RPMI7951 (cell line): ENCODE measurements around the gene IQSEC2. TPM values are rescaled to one million over a fixed set of nuclear protein-coding genes. Genes with fewer than 3 reads are reported as not detected.

Experiments
- DNase-seq: peaks from one replicate; pipeline ENCODE4 v3.0.0-alpha.2; 2012; ENCODE audit warnings: low read depth
- total RNA-seq: library from RNA; depleted of rRNA; stranded (reverse); fragments of >200 nt; shearing (Covaris generic); gene quantifications from 2 replicates; pipeline ENCODE4 v1.2.3, GENCODE V29; 2014; rRNA removed

Gene IQSEC2
- 28.4 and 42.4 TPM in 2 replicates for total RNA-seq

DNA sequence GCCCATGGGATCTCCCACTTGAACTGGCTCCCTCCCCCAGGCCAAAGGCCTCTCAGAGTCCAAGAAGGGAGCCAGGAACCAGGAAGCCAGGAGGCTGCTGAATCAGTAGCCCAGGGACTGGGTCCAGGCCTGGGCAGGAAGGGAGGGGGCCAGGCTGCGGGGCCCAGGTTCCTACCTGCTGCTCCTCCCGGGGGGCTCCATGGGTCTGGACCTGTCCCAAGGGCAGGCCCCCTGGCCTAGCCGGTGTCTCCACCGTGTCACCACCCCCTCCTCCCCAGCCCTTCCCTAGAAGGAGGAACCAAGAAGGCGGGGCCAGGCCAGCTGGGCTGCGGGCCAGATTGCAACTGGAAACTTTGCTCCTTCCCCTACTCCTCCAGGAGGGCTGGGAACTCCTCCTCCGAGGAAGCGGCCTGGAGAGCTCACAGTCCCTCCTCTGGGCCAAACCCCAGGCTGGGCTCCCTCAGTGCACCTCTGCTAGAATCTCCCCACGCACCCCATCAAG lies at the start of gene IQSEC2:
TSS of gene IQSEC2 (minus strand) at position 264 of the 502 bp plus-strand sequence.
- peak; percentile 87 for DNase-seq

DNA sequence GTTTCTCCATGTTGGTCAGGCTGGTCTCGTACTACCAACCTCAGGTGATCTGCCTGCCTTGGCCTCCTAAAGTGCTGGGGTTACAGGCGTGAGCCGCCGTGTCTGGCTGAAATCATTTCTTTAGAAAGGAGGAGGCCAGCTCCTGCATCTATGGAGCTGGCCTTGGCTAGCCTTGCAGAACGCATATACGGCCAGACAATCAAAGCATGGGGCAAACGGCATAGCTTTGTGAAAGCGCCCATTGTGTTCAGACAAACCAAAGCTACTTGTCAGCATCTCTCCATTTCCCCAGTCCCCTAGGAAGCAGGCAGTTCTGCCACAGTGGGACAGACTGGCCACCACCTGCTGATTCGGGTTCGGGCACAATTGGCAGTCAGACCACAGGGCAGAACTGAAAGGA lies 48.9 kb upstream of the IQSEC2 start:
- DNase-seq: no peak

DNA sequence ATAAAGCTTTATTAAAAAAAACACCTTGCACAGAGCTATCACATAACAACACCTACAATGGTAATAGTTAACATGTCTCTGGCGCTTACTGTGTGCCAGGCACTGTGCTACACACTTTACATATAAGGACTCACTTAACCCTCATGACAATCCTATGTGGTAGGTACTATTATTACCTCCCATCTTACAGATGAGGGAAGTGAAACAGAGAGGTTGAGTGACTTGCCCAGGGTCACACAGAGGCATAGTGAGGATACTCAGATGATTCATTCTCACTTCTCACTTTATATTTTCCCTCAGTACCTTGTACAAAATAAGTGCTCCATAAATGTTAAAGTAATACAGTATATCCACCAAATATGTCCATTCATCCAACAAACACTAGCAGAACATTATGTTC lies 43.4 kb upstream of the IQSEC2 start:
- DNase-seq: no peak

DNA sequence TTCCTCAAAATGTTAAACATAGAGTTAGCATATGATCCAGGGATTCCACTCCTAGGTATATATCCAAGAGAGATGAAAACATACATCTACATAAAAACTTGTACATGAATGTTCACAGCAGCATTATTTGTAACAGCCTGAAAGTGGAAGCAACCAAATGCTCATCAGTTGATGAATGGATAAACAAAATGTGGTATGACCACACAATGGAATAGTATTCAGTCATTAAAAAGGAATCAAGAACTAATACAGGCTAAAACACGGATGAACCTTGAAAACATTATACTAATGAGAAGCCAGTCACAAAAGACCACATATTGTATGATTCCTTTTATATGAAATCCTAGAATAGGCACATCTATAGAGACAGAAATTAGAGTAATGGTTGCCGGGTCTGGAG lies 42.7 kb upstream of the IQSEC2 start:
- DNase-seq: no peak

DNA sequence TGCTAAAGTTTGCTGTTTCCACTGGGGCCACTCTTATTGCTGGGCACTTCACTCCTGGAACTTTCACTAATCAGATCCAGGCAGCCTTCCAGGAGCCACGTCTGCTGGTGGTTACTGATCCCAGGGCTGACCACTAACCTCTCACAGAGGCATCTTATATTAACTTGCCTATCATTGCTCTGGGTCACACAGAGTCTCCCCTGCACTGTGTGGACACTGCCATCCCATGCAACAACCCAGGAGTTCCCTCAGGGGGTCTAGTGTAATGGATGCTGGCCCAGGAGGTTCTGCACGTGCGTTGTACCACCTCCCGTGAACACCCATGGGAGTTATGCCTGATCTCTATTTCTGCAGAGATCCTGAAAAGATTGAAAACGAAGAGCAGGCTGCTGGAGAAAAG lies 41.8 kb upstream of the IQSEC2 start:
- DNase-seq: peak; percentile 49

DNA sequence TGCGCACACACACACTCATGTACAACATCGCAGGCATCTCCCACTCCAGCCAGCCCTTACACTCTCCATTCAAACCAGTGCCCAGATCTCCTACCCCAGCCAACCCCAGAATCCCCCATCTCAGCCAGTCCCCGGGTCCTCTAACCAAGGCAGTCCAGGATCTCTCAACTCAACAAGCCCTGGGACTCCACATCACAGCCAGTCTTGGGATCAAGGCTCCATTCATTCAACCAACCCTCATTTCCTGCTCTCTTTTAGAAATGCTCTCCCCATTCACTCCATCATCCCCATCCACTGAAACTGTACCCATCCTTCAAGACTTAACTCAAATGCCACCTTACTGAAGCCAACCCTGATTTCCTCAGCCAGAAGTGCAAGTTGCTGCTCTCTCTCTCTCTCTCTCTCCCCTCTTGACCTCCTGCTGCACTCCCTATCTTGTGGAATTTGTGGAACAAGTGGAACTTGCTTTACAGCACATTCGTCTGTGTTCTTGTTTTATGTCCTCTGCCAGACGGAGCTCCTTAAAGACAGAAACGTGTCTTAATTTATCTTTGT lies 40.6 kb upstream of the IQSEC2 start:
- DNase-seq: no peak

DNA sequence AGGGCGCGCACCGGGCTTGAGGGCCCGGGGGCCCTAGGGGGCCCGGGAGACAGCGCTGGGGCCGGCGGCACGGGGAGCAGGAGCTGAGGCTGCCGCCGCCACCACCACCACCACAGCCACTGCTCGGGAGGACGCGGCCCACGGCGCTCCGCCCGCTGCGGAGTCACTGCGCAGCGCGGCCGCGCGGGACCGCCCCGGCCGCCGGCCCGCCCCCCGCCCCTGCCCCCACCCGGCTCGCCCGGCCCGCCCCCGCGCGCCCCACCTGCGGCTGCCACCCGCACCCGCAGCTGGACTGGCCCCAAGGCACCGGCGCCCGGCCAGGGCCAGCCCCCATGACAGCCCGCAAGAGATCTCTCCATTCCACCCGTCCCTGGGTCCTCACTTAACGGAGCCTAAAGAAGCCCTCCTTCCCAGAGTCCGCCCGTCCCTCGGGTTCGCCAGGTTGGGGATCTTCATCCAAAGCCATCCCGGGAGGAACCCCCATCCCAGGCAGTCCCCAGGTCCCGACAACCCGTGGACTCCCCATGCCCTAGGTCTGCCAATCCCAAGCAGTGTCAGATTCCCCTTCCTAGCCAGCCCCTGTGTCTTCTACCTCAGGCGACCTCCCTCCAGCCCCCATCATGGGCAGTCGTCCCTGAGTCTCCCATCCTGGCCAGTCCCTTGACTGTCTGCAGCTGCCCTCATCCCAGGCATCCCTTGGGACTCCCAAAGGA lies 40.0 kb upstream of the IQSEC2 start:
- peak; percentile 29 for DNase-seq

DNA sequence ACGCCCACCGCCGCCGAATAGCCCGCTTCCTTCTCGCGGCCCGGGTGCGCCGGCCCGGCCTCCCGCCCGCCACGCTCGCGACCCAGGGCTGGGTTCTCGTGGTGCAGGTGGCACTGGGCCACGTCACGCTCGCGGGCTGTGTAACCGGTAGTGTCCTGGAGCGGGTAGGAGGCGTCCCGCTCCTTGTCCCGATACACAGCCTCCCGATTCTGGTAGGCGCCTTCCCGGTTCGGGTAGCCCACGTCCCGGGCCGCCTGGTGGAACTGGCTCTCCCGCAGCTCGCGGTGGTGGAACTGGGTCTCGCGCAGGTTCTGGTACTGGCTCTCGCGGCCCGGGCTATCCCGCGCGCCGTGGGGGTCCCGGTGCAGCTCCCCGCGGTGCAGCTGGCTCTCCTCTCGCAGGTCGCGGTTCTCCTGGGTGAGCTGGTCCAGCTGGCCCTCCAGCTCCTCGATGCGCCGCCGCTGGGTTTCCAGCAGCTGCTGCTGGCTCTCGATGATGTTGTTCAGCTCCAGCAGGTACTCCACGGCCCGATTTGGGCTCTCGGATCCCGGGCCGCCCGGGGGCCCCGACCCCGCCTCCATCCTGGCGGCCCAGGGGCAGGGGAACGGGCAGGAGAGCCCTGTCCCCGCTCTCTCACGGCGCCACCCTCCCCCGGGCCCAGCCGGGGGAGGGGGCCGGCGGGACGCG lies 39.3 kb upstream of the IQSEC2 start:
- no peak for DNase-seq

DNA sequence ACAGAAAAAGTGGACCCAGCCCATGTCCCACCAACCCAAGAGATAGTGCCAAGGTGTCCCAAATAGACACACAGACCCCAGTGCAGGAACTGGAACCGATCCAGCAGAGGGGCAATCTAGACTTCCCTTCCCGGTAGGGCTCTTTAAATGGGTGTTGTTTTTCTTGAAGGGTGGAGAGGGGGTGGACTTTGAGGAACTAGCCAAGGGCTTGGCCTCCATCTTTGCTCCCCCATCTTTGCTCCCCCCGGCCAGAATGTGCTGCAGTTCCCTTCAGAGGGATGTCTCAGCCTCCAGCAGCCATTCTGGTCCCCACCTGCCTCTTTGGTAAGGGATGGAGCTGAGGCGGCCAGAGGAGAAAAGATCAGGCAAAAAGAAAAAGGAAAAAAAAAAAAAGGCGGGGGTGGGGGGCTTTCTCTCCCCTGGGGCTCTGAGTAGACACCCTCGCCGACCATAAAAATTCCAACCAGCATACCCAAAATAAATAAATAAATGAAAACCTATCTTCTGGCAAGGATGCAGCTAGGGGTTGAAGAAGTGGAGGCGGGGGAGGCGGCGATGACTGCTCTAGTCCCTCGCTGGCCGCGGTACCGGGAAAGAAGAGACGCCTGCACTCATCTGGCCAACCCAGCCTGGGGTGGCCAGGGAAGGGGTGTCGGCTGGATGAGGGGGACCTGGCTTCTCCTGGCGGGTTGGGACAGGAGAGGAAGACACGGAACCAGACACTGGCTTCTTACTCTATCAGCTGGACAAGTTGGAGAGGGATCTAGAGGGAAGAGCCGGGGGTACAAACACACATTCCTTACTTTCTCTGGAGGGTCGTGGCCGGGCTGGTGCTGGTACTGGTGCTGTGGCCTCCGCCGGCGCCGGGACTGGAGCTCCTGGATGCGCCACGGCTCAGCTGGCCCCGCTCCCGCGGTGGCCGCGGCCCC lies 38.5 kb upstream of the IQSEC2 start:
- DNase-seq: no peak

DNA sequence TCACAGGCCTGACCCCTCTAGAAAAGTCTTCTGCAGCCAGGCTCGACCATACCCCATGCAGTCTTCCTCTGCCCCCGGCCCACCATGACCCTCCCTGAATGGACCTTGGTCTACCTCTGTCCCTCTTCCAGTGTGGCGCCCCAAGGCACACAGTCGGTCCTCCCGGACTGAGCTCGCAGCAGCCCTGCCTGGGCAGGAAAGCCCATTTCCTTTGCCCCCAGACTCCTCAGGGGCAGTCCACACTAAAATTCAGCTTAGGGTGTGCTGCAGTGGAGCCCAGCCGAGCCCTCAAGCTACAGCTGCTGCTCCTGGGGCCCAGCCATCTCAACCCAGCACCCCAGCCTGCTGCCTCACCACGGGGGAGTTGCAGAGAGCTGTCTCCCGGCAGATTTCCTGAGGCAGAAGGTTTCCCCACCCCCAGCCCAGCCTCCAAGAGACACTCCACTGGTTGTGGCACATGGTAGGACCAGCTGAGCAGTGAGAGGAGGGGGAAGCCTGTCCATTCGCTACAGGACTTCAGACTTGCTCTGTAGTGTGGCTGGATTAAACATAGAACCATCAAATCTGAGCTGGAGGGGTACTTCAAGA lies 37.5 kb upstream of the IQSEC2 start:
- no peak for DNase-seq

DNA sequence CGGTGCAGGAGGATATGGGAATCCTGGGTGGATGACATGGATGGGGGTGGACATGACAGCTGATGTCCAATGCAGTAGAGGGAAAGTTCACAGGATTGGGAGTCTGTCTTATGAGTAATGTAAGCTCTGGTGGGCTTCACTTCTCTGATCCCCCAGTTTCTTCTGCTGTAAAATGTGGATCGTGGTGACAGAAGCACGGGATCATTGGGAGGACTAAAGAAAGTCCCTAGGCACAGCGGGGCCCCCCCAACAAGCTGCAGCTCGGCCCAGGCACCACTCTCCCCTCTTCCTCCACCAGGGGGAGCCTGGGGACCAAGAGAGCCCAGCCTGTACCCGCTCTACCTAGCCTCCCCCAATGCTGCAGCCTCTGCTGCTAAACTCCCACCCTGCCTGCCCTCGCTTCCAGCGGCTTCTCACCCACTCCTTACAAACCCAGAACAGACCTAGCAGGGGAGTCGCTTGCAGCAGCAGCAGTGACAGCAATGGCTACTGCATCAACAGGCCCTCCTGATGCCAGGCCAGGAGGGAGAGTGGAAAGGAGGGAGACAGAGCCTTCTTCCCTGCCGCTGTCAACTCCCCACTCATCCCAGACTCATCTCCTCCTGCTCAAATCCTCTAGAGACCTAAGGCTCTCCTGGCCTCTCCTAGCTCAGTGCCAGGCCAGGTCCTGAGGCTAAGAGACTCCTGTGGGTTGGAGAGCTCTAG lies 36.1 kb upstream of the IQSEC2 start:
- DNase-seq: peak; percentile 54

DNA sequence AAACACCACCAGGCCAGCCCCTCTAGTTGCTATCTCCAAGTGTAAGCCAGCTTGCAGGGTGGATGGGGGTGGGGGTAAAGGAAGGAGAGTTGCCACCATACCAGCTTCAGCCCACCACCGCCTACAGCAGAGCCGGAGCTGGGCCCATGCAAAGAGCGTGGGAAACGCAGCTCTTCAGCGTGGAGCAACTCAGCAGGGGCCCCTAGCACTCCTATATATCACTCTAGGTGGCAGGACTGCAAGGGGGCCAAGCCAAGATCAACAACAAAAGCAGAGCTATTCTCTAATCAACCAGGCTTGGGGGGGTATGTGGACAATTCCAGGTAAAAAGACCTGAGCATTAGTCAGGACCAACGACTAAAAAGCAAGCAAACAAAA lies 35.5 kb upstream of the IQSEC2 start:
- DNase-seq: no peak

DNA sequence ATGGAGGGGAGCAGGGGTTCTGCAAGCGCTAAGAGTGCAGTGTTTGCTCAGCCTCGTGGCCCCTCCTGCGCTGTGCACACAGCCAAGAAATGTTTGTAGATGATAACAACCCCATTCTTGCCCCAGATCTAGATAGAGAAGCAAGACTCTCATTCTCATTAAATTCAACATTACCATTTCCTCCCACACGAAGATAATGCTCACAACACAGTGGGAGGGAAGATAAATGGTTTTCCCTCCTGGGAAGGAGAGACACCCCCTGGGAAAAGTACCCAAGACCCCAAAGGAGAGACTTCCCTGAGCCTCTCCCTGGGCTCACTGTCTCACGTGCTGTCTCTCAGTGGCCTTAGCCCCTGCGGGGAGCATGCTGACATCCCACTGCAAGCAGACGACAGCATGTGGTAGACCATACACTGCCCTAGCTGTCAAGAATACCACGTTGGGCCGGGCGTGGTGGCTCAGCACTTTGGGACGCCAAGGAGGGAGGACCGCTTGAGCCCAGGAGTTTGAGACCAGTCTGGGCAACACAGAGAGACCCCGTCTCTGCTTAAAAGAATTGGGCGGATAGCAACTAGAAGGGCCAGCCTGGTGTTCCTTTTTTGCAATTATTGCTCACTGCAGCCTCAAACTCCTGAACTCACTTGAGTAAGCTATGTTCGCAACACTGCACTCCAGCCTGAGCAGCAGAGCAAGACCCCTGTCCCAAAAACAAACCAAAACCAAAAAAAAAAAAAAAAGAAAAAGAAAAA lies 34.9 kb upstream of the IQSEC2 start:
- DNase-seq: no peak

DNA sequence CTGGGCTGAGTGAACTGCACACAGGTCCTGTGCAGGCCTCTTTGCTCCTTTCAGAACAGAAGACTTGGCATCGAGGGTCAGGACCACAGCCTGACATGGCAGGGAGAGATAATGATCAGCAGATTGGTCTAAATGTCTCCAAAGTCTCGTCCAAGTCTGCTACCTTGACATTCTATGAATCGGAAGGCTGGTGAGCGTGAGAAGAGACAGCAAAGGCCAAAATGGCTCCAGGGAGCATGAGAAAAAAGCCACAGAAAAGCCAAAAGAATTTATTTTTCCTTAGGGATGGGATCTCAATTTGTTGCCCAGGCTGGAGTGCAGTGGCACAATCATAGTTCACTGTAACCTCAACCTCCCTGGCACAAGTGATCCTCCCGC lies 32.3 kb upstream of the IQSEC2 start:
- DNase-seq: peak; percentile 75

DNA sequence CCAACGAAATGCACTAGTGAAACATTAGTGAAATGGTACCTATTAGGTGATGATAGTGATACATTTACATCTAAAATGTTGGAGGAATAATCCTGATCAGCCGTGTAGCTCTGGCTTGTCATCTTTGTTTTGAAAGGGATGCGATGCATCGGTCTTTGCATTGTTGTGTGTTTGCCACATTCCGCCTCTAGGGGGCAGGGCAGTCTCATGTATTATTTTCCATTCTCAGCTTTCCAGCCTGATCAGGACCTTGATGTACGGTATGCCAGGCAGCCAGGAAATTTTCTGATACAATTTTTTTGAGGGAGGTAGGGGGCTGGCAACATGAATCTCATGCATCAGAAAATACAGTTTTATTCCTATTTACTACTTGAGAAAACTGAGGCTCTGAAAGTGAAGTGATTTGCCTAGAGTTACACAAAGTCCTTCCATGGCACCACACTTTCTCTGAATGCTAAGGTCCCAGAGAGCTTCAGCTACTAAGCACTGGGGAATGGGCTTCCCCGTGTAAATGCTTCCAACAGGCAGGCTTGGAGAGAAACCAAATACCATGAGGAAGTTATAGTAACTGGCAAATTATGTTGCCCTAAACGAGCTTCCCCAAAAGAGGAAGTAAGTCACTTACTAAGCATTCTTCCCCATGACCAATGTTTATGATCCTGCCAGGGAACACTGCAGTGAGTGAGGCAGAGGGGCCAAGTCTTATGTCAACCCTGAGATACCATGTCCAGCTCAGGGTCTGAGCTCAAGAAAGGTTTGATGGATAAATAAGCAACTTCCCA lies 31.8 kb upstream of the IQSEC2 start:
- peak; percentile 59 for DNase-seq

DNA sequence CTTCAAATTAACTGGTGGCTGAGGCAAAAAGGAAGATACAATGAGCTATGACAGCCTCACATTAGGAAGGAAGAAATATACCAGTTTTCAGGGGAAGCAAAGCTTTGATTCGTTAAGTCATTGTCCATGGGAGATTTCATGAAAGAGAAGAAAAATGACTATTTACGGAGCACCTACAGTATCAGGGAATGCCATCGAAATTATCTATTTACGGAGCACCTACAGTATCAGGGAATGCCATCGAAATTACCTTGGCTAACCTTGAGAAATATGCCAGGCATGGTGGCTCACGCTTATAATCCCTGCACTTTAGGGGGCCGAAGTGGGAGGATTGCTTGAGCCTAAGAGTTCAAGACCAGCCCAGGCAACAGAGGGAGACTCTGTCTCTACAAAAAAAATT lies 28.5 kb upstream of the IQSEC2 start:
- no peak for DNase-seq

DNA sequence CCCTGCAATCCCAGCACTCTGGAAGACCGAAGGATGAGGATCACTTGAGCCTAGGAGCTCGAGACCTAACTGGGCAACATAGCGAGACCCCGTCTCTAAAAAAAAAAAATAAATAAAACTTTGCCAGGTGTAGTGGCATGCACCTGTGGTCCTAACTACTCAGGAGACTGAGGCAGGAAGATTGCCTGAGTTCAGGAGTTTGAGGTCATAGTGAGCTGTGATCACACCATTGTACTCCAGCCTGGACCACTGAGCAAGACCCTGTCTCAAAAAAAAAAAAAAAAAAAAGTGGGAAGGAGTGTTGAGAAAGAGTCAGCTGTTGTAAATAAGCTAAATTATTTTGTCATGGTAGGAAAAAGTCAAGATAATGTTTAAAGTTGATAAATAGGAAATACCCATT lies 27.5 kb upstream of the IQSEC2 start:
- no peak for DNase-seq

DNA sequence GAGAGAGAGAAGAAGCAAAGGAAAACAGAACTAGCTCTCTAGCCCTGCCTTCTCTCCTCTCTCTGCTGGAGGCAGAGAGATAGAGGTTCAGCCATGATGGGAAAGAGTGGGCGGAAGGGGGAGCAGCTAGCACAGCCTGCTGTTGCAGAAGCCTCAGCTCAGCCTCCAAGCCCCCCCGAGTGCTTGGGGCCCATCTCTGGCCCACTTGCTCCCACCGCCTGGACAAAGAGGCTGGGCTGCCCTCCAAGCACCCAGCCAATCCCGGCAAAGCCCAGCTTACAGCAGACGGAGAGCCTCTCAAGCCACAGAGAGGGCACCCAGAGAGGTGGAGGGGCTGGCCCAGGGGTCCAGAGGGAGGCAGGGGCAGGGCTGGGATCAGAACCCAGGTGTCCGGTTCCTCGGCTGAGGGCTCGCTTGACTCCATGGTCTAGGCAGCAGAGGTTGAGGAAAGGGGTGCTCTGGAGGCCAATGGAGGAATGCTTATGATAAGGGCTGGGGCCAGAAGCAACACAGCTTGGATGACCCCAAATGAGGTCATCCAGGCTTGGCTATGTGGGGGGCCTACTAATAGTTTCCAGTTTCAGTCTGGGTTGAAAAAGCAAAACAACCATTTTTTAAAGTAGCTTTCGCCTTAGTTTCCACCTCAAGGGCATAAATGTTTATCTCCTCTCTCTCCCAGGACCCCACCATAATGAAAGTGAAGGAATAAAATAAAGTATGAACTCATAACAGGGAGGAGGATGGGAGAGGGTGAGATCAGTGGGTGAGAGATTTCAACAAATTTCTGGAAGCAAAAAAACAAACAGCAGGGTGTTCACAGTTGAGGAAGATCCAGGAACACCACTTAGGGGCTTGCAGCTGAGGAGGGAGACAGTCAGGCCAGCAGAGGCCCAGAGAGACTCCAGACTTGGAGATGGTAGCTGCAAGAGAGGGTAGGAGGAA lies 24.9 kb upstream of the IQSEC2 start:
- no peak for DNase-seq
